ENCODE measurements around the gene DNAH2.

The DNAH2 gene

GRCh38 chr17:7688808-7689316 lies 28.7 kb upstream of the DNAH2 start:
- peak overlapping the region; percentile 61 for H3K4me3 ChIP-seq (ENCODE audit: low read depth, low read length)

GRCh38 chr17:7695586-7695985 lies 22.0 kb upstream of the DNAH2 start:
- no peak for TF ChIP-seq CTCF (IDR thresholded peaks at IDR 0.05; ENCODE audit: low read depth, low read length)
- H3K4me3 ChIP-seq (ENCODE audit: low read depth, low read length) = no peak overlapping the region

More at GRCh38 chr17:7688808-7689316, 28.7 kb upstream of the DNAH2 start:
- TF ChIP-seq CTCF (IDR thresholded peaks at IDR 0.05; ENCODE audit: low read depth, low read length) = no peak

GRCh38 chr17:7697828-7698588 lies 19.5 kb upstream of the DNAH2 start:
- H3K4me3 ChIP-seq (ENCODE audit: low read depth, low read length) = no peak overlapping the region
- no peak for TF ChIP-seq CTCF (IDR thresholded peaks at IDR 0.05; ENCODE audit: low read depth, low read length)

- H3K4me3 ChIP-seq (ENCODE audit: low read depth, low read length) = no peak overlapping the region
- TF ChIP-seq CTCF (IDR thresholded peaks at IDR 0.05; ENCODE audit: low read depth, low read length) = no peak
These were observed 17.0 kb upstream of the DNAH2 start for GRCh38 chr17:7700510-7700909.

- TF ChIP-seq CTCF (IDR thresholded peaks at IDR 0.05; ENCODE audit: low read depth, low read length) = no peak
- no peak overlapping the region for H3K4me3 ChIP-seq (ENCODE audit: low read depth, low read length)
These were observed 15.9 kb upstream of the DNAH2 start for GRCh38 chr17:7701681-7702080.

- no peak for TF ChIP-seq CTCF (IDR thresholded peaks at IDR 0.05; ENCODE audit: low read depth, low read length)
- no peak overlapping the region for H3K4me3 ChIP-seq (ENCODE audit: low read depth, low read length)
These were observed 14.8 kb upstream of the DNAH2 start for GRCh38 chr17:7702776-7703175.
